A673 (cell line): ENCODE results near the gene ANKRD17. TPM values are rescaled to one million over a fixed set of nuclear protein-coding genes. Genes with fewer than 3 reads are reported as not detected.

Source experiments
- BruUV-seq: library from RNA; stranded (reverse); fragments of 400-500 nt; replicated peaks from 2 replicates; lab custom pipeline; 2021; lab: Mats Ljungman, UMichigan
- CTCF ChIA-PET: fragments of 300-600 bp; sonication (Branson Sonifier 250); formaldehyde crosslinking; loops from one replicate; lab custom pipeline; 2022; ENCODE audit warnings: antibody characterized with exemption; lab: Charles Lee
- POLR2A ChIA-PET: fragments of 300-600 bp; sonication (Branson Sonifier 250); formaldehyde crosslinking; loops from one replicate; lab custom pipeline; 2022; ENCODE audit warnings: antibody characterized with exemption; ENCODE audit not compliant: low non-redundant PET; lab: Charles Lee
- DNase-seq: peaks from one replicate; pipeline ENCODE4 v3.0.0-alpha.2; 2015; ENCODE audit warnings: low spot score
- H3K27ac ChIP-seq: fragments of 200-600 bp; sonication (generic); 2 replicates; pipeline ENCODE4 v1.5.1; 2016; ENCODE audit warnings: mixed run types, low read depth, mild to moderate bottlenecking, mixed read lengths, antibody characterized with exemption, low read length; ENCODE audit not compliant: poor library complexity, severe bottlenecking
- H3K27me3 ChIP-seq: fragments of 200-600 bp; sonication (generic); replicated peaks from 2 replicates; pipeline ENCODE4 v1.6.1; 2017; ENCODE audit warnings: mixed run types, low read depth, mild to moderate bottlenecking, mixed read lengths, antibody characterized with exemption, low read length; ENCODE audit not compliant: insufficient read depth, poor library complexity
- H3K36me3 ChIP-seq: fragments of 200-600 bp; sonication (generic); 2 replicates; pipeline ENCODE4 v1.6.1; 2016; ENCODE audit warnings: mixed run types, mild to moderate bottlenecking, mixed read lengths, antibody characterized with exemption, low read length; ENCODE audit not compliant: insufficient read depth, poor library complexity, severe bottlenecking
- H3K4me1 ChIP-seq: fragments of 200-600 bp; sonication (generic); 2 replicates; pipeline ENCODE4 v1.6.1; 2017; ENCODE audit warnings: mixed run types, mild to moderate bottlenecking, mixed read lengths, antibody characterized with exemption, low read length; ENCODE audit not compliant: insufficient read depth, poor library complexity, severe bottlenecking
- H3K4me3 ChIP-seq: fragments of 200-600 bp; sonication (generic); 2 replicates; pipeline ENCODE4 v1.5.1; 2016; ENCODE audit warnings: low read depth, mixed run types, mild to moderate bottlenecking, mixed read lengths, low read length; ENCODE audit not compliant: poor library complexity, severe bottlenecking
- H3K9me3 ChIP-seq: fragments of 200-600 bp; sonication (generic); 2 replicates; pipeline ENCODE4 v1.6.1; 2016; ENCODE audit warnings: mixed run types, low read depth, mild to moderate bottlenecking, mixed read lengths, antibody characterized with exemption, low read length; ENCODE audit not compliant: poor library complexity, severe bottlenecking
- EZH2 ChIP-seq: fragments of 200-600 bp; sonication (generic); IDR thresholded peaks from 2 replicates; pipeline ENCODE4 v1.6.1; 2017; ENCODE audit warnings: borderline replicate concordance, low read depth, mild to moderate bottlenecking, mixed read lengths, antibody characterized with exemption, low read length; ENCODE audit not compliant: poor library complexity, severe bottlenecking
- intact Hi-C: fragments of 100-400 bp; cut with micrococcal nuclease; formaldehyde crosslinking; loops from one replicate; pipeline ENCODE4 v1.10.0; 2022; ENCODE audit not compliant: unreplicated experiment
- total RNA-seq: library from RNA; stranded (reverse); gene quantifications from 2 replicates; pipeline ENCODE4 v1.2.3, GENCODE V29; 2021
- TF ChIP-seq, protein P1 (sequence below): fragments of 300-800, 200-600 bp; sonication (generic); conservative IDR thresholded peaks from 2 replicates; pipeline ENCODE4 v1.5.1; 2017; ENCODE audit warnings: low read depth, mild to moderate bottlenecking, antibody characterized with exemption, low read length, moderate library complexity, mixed read lengths

ANKRD17 gene
- total RNA-seq, 1 experiment from 2014 or later: 58.4 TPM

DNA sequence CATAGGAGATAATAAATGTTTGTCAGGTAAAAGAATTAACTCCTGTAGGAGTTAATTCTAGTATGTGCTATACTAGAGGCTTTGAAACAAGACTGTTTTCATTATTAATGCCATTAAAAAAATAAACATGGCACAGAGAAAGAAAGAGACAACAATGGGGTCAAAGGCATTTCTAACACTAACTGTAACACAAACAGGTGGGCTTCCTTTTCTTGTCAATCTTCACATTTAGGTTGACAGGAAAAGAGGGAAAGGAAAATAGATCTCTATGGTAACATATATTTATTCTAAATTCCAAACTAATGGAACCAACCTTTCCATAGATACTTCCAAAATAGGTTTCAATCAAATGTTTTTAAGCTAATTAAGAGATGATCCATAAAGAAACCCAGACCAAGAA is 9.8 kb downstream of the ANKRD17 start:
- Histone ChIP-seq H3K27me3 (no peaks in the 10 kb centered on the region), H3K27ac (no peak overlapping the region), H3K9me3 (no peaks in the 10 kb centered on the region), H3K36me3 (no peaks in the 10 kb centered on the region), H3K4me3 (no peak overlapping the region), H3K4me1 (no peaks in the 10 kb centered on the region)
- BruUV-seq: no TSS peak
- intact Hi-C loops: no loop called here
- POLR2A ChIA-PET: no interaction called here
- no peak for DNase-seq
- CTCF ChIA-PET: no interaction called here
- TF ChIP-seq, protein P1, sequence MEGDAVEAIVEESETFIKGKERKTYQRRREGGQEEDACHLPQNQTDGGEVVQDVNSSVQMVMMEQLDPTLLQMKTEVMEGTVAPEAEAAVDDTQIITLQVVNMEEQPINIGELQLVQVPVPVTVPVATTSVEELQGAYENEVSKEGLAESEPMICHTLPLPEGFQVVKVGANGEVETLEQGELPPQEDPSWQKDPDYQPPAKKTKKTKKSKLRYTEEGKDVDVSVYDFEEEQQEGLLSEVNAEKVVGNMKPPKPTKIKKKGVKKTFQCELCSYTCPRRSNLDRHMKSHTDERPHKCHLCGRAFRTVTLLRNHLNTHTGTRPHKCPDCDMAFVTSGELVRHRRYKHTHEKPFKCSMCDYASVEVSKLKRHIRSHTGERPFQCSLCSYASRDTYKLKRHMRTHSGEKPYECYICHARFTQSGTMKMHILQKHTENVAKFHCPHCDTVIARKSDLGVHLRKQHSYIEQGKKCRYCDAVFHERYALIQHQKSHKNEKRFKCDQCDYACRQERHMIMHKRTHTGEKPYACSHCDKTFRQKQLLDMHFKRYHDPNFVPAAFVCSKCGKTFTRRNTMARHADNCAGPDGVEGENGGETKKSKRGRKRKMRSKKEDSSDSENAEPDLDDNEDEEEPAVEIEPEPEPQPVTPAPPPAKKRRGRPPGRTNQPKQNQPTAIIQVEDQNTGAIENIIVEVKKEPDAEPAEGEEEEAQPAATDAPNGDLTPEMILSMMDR: no peak
- TF ChIP-seq EZH2: no peak

DNA sequence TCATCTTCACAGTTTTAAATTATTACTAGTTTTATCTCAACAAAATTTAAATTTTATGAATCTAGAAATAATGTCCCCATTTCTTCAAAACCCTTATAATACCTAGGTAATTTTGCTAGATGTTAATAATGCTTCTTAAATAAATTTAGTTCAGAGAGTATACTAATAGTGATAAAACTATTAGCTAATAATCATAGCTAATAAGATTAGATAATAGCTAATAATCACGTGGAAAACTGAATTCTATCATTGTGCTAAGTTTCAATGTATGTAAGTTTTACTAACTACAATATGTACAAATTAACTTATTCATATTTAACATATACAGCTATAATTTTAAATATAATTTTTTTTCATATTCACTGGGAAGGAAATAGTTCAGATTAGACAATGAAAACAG is 10.2 kb downstream of the ANKRD17 start:
- Histone ChIP-seq H3K4me1 (no peaks in the 10 kb centered on the region), H3K36me3 (no peaks in the 10 kb centered on the region), H3K9me3 (no peaks in the 10 kb centered on the region), H3K27ac (no peak overlapping the region), H3K27me3 (no peaks in the 10 kb centered on the region), H3K4me3 (no peak overlapping the region)
- POLR2A ChIA-PET: no interaction called here
- intact Hi-C loops: no loop called here
- DNase-seq: no peak
- CTCF ChIA-PET: no interaction called here
- TF ChIP-seq EZH2: no peak
- TF ChIP-seq, protein P1: no peak
- BruUV-seq: no TSS peak

DNA sequence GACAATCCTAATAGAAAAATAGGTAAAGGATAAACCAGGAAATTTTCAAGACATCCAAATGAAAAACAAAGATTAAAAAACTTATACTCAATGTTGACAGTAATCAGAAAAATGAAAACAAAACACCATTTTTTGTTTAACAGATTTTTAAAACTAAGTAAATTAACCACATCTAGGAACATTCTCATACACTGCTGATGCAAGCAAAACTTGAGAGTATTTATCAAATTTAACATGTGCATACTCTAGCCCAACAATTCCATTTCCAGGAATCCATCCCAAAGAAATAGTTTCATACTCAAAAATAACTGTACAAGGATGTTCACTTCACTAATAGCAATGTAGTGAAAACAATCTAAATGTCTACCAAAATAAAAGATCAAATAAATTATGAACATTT is 11.5 kb downstream of the ANKRD17 start:
- intact Hi-C loops: no loop called here
- H3K27ac ChIP-seq: no peak overlapping the region
- H3K36me3 ChIP-seq: no peaks in the 10 kb centered on the region
- no peak overlapping the region for H3K4me3 ChIP-seq
- no peak for DNase-seq
- H3K4me1 ChIP-seq: no peaks in the 10 kb centered on the region
- H3K9me3 ChIP-seq: no peaks in the 10 kb centered on the region
- ChIA-PET CTCF (no interaction called here), POLR2A (no interaction called here)
- no peaks in the 10 kb centered on the region for H3K27me3 ChIP-seq
- TF ChIP-seq EZH2: no peak
- TF ChIP-seq, protein P1: no peak
- no TSS peak for BruUV-seq
